Keratinocyte (primary cell): ENCODE results near the gene TSPAN8. TPM values are rescaled to one million over a fixed set of nuclear protein-coding genes. Genes with fewer than 3 reads are reported as not detected.

ENCODE experiments used
- DNase-seq: peaks from one replicate; pipeline ENCODE4 v3.0.0-alpha.2; 2011; ENCODE audit warnings: low read depth, missing footprints, low spot score
- FAIRE-seq: peaks from 2 replicates; lab custom pipeline; 2011; peaks lifted over from hg19 to GRCh38; lab: Jason Lieb, UNC
- H2AFZ ChIP-seq: 2 replicates; pipeline ENCODE4 v1.6.0; 2012; ENCODE audit warnings: low read length, control low read depth, inconsistent platforms; ENCODE audit not compliant: control insufficient read depth
- H3K27ac ChIP-seq: 2 replicates; pipeline ENCODE4 v1.5.1; 2011; ENCODE audit warnings: low read length; ENCODE audit not compliant: control insufficient read depth, insufficient read depth
- H3K27me3 ChIP-seq: 3 replicates; pipeline ENCODE4 v1.6.0; 2011; ENCODE audit warnings: low read length; ENCODE audit not compliant: control insufficient read depth, insufficient read depth; ENCODE audit errors: extremely low read depth
- H3K36me3 ChIP-seq, 2 experiments: 2 replicates in 1 of 2; 3 replicates in 1 of 2; pipeline ENCODE4 v1.5.1; 2011; ENCODE audit warnings: low read length in 2 of 2, mild to moderate bottlenecking in 1 of 2; ENCODE audit not compliant: control insufficient read depth in 2 of 2, insufficient read depth in 2 of 2; ENCODE audit errors: extremely low read depth in 1 of 2
- H3K4me1 ChIP-seq: 3 replicates; pipeline ENCODE4 v1.5.1; 2011; ENCODE audit warnings: low read length; ENCODE audit not compliant: control insufficient read depth, insufficient read depth; ENCODE audit errors: extremely low read depth
- H3K4me2 ChIP-seq: 3 replicates; pipeline ENCODE4 v1.6.0; 2011; ENCODE audit warnings: low read depth, low read length; ENCODE audit not compliant: control insufficient read depth, insufficient read depth; ENCODE audit errors: extremely low read depth
- H3K4me3 ChIP-seq, 3 experiments: fragments of 200-600 bp in 1 of 3; sonication (generic) in 1 of 3; 2 replicates in 2 of 3; 3 replicates in 1 of 3; pipeline ENCODE4 v1.5.1; 2011 to 2016; ENCODE audit warnings: low read length in 3 of 3, mild to moderate bottlenecking in 3 of 3, control low read depth in 2 of 3, inconsistent platforms in 1 of 3, low read depth in 1 of 3, mixed read lengths in 1 of 3, mixed run types in 1 of 3, moderate library complexity in 1 of 3; ENCODE audit not compliant: control insufficient read depth in 2 of 3, insufficient read depth in 2 of 3; ENCODE audit errors: extremely low read depth in 1 of 3
- H3K79me2 ChIP-seq: 2 replicates; pipeline ENCODE4 v1.6.0; 2012; ENCODE audit warnings: low read length; ENCODE audit not compliant: control insufficient read depth, insufficient read depth
- H3K9ac ChIP-seq: 3 replicates; pipeline ENCODE4 v1.6.0; 2011; ENCODE audit warnings: low read length; ENCODE audit not compliant: control insufficient read depth, insufficient read depth; ENCODE audit errors: extremely low read depth
- H3K9me1 ChIP-seq: 3 replicates; pipeline ENCODE4 v1.6.0; 2011; ENCODE audit warnings: low read length; ENCODE audit not compliant: control insufficient read depth, insufficient read depth; ENCODE audit errors: extremely low read depth
- H3K9me3 ChIP-seq: 2 replicates; pipeline ENCODE4 v1.5.1; 2012; ENCODE audit warnings: low read depth, low read length; ENCODE audit not compliant: control insufficient read depth
- H4K20me1 ChIP-seq: 3 replicates; pipeline ENCODE4 v1.6.0; 2011; ENCODE audit warnings: low read length; ENCODE audit not compliant: control insufficient read depth, insufficient read depth; ENCODE audit errors: extremely low read depth
- EZH2 ChIP-seq: IDR thresholded peaks from one replicate; pipeline ENCODE4 v1.6.1; 2012; ENCODE audit warnings: inconsistent platforms, mild to moderate bottlenecking, low read length, moderate library complexity
- dilution Hi-C: fragments of 300-500 bp; cut with MboI; formaldehyde crosslinking; loops from one replicate; pipeline ENCODE4 v1.7.0; 2020; ENCODE audit warnings: low sequenced_read_pairs; ENCODE audit not compliant: extremely low pct_ligation_motif_present
- polyA plus RNA-seq, 5 experiments: library from polyadenylated mRNA; depleted of rRNA in 3 of 5; stranded (reverse) in 3 of 5; stranded (forward) in 1 of 5; unstranded in 1 of 5; fragments of >200 nt; gene quantifications; 1 replicate in 1 of 5; 2 replicates in 3 of 5; 3 replicates in 1 of 5; pipeline versions ENCODE4 v1.2.1 to v1.2.3, GENCODE V29; 2011 to 2012; ENCODE audit warnings: missing spikeins in 2 of 5, low read depth in 1 of 5, low replicate concordance in 1 of 5
- TF ChIP-seq, protein P1 (sequence below), 3 experiments: IDR thresholded peaks in 1 of 3; conservative IDR thresholded peaks in 1 of 3; optimal IDR thresholded peaks in 1 of 3; 2 replicates in 2 of 3; 3 replicates in 1 of 3; pipeline versions ENCODE3 to v1.5.1; 2011; ENCODE audit warnings: low read length in 3 of 3, mild to moderate bottlenecking in 3 of 3, moderate library complexity in 2 of 3, control low read depth in 1 of 3, inconsistent platforms in 1 of 3; ENCODE audit not compliant: insufficient read depth in 2 of 3; ENCODE audit errors: extremely low read depth in 1 of 3

TSPAN8 gene
- polyA plus RNA-seq, 1 donor (not counting 4 experiments of a cell fraction or from before 2014, with no cell fraction given) = not detected

DNA sequence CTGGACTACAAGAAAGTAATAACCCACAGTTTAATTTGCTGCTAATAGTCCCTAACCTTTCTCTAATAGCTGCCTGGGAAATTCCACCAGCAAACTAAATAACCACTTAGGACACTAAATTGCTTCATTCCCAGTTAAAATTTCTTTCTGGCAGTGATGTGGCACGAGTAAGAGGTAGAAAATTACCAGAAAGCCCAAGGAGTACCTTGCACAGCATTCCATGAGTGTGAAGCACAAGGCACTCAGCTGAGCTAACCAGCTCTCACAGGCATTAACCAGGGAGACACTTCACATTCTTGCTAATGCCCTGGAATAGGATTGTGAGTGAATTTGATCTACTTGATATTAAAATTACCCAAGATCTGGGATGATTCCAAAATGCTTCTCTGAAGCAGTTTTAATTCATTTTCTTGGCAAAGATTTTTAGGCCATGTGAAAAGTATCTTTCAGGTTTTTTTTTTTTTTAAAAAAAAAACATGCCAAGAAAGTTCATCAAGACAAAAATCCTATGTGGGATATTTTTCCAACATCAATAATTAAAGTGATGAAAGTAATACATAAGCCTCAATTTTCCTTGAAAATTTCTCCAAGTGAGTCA lies 29.5 kb downstream of the TSPAN8 start:
- Histone ChIP-seq H3K9me3 (no peaks in the 10 kb centered on the region), H3K79me2 (no peaks in the 10 kb centered on the region), H3K9ac (no peak overlapping the region), H3K36me3 (no peaks in the 10 kb centered on the region), H3K9me1 (no peaks in the 10 kb centered on the region), H3K27me3 (no peaks in the 10 kb centered on the region), H4K20me1 (no peaks in the 10 kb centered on the region), H3K4me3 (no peak overlapping the region), H3K4me1 (no peaks in the 10 kb centered on the region), H2AFZ (no peak overlapping the region), H3K27ac (no peak overlapping the region), H3K4me2 (no peak overlapping the region)
- dilution Hi-C loops = no loop called here
- FAIRE-seq (no peak), DNase-seq (no peak)
- no peak for TF ChIP-seq EZH2
- TF ChIP-seq, protein P1, sequence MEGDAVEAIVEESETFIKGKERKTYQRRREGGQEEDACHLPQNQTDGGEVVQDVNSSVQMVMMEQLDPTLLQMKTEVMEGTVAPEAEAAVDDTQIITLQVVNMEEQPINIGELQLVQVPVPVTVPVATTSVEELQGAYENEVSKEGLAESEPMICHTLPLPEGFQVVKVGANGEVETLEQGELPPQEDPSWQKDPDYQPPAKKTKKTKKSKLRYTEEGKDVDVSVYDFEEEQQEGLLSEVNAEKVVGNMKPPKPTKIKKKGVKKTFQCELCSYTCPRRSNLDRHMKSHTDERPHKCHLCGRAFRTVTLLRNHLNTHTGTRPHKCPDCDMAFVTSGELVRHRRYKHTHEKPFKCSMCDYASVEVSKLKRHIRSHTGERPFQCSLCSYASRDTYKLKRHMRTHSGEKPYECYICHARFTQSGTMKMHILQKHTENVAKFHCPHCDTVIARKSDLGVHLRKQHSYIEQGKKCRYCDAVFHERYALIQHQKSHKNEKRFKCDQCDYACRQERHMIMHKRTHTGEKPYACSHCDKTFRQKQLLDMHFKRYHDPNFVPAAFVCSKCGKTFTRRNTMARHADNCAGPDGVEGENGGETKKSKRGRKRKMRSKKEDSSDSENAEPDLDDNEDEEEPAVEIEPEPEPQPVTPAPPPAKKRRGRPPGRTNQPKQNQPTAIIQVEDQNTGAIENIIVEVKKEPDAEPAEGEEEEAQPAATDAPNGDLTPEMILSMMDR (optimal IDR thresholded peaks at IDR 0.05 in 1 of 3, IDR thresholded peaks at IDR 0.05 in 1 of 3, conservative IDR thresholded peaks at IDR 0.05 in 1 of 3; ENCODE audit: extremely low read depth in 1 of 3, insufficient read depth in 2 of 3, low read length in 3 of 3) = no peak

DNA sequence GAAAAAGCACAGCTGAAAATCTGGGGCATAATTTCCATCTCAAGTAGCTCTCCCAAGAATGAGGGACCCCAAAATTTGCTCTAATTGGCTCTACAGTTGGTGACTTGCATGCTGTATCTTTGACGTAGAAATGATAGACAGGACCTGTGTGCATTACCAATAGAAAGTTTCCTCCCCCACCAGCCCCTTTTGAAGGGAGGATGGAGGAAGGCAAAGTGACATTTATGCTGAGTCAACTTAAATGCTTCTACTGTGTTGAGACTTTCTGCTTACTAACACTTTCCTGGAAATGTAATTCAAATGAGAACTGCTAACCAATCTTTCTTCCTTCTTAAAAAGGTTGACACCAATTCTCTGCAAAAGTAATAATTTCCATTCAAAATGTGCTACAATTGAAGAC lies 31.9 kb downstream of the TSPAN8 start:
- TF ChIP-seq EZH2 = no peak
- TF ChIP-seq, protein P1 (optimal IDR thresholded peaks at IDR 0.05 in 1 of 3, IDR thresholded peaks at IDR 0.05 in 1 of 3, conservative IDR thresholded peaks at IDR 0.05 in 1 of 3; ENCODE audit: extremely low read depth in 1 of 3, insufficient read depth in 2 of 3, low read length in 3 of 3) = no peak
- Histone ChIP-seq H3K27ac (no peak overlapping the region), H3K4me2 (no peak overlapping the region), H3K36me3 (no peaks in the 10 kb centered on the region), H3K9ac (no peak overlapping the region), H3K9me1 (no peaks in the 10 kb centered on the region), H3K9me3 (no peaks in the 10 kb centered on the region), H3K27me3 (no peaks in the 10 kb centered on the region), H3K4me1 (no peaks in the 10 kb centered on the region), H3K4me3 (no peak overlapping the region), H2AFZ (no peak overlapping the region), H3K79me2 (no peaks in the 10 kb centered on the region), H4K20me1 (no peaks in the 10 kb centered on the region)
- dilution Hi-C loops = no loop called here
- no peak for DNase-seq
- FAIRE-seq = no peak
